OCI-LY7 (cell line): Measurements from ENCODE around the gene FLNC. TPM values are rescaled to one million over a fixed set of nuclear protein-coding genes. Genes with fewer than 3 reads are reported as not detected.

Experiments
- BruUV-seq: library from RNA; stranded (reverse); fragments of 400-500 nt; replicated peaks from 2 replicates; lab custom pipeline; 2021; lab: Mats Ljungman, UMichigan
- CTCF ChIA-PET: fragments of 300-600 bp; sonication (Branson Sonifier 250); formaldehyde crosslinking; loops from one replicate; lab custom pipeline; 2022; ENCODE audit warnings: antibody characterized with exemption; ENCODE audit not compliant: unreplicated experiment; lab: Charles Lee
- POLR2A ChIA-PET: fragments of 300-600 bp; sonication (Branson Sonifier 250); formaldehyde crosslinking; loops from one replicate; lab custom pipeline; 2022; ENCODE audit warnings: antibody characterized with exemption; lab: Charles Lee
- DNase-seq: peaks from one replicate; pipeline ENCODE4 v3.0.0-alpha.2; 2015; ENCODE audit warnings: low spot score
- H2AFZ ChIP-seq: fragments of 200-600 bp; sonication (generic), shearing (Covaris generic); 2 replicates; pipeline ENCODE4 v1.6.1; 2014; ENCODE audit warnings: mild to moderate bottlenecking, antibody characterized with exemption, low read length, moderate library complexity
- H3K27ac ChIP-seq: fragments of 200-600 bp; sonication (generic); 2 replicates; pipeline ENCODE4 v1.5.1; 2014; ENCODE audit warnings: mixed run types, low read depth, mild to moderate bottlenecking, moderate library complexity, low read length, inconsistent platforms; ENCODE audit not compliant: poor library complexity, severe bottlenecking
- H3K36me3 ChIP-seq: fragments of 200-600 bp; sonication (generic); 2 replicates; pipeline ENCODE4 v1.6.1; 2014; ENCODE audit warnings: mild to moderate bottlenecking, antibody characterized with exemption, low read length, moderate library complexity, mixed read lengths; ENCODE audit not compliant: insufficient read depth
- H3K4me1 ChIP-seq: fragments of 200-600 bp; sonication (generic); 2 replicates; pipeline ENCODE4 v1.5.1; 2014; ENCODE audit warnings: mild to moderate bottlenecking, low read length; ENCODE audit not compliant: insufficient read depth, poor library complexity, severe bottlenecking
- H3K4me2 ChIP-seq: fragments of 200-600 bp; sonication (generic); 2 replicates; pipeline ENCODE4 v1.6.1; 2014; ENCODE audit warnings: mild to moderate bottlenecking, low read length
- H3K4me3 ChIP-seq: fragments of 200-600 bp; sonication (generic); 2 replicates; pipeline ENCODE4 v1.5.1; 2014; ENCODE audit warnings: mild to moderate bottlenecking, low read depth, low read length; ENCODE audit not compliant: poor library complexity, severe bottlenecking
- H3K79me2 ChIP-seq: fragments of 200-600 bp; sonication (generic); 2 replicates; pipeline ENCODE4 v1.6.1; 2016; ENCODE audit warnings: low read depth, mild to moderate bottlenecking, low read length, moderate library complexity, mixed read lengths; ENCODE audit not compliant: insufficient read depth
- H3K9me2 ChIP-seq: fragments of 200-600 bp; sonication (generic); 2 replicates; pipeline ENCODE4 v1.6.1; 2016; ENCODE audit warnings: mild to moderate bottlenecking, low read length, mixed read lengths; ENCODE audit not compliant: insufficient read depth
- H3K9me3 ChIP-seq: fragments of 200-600 bp; sonication (generic); 2 replicates; pipeline ENCODE4 v1.6.1; 2014; ENCODE audit warnings: mild to moderate bottlenecking, mixed run types, low read length, mixed read lengths
- H4K20me1 ChIP-seq: fragments of 200-600 bp; sonication (generic); 2 replicates; pipeline ENCODE4 v1.6.1; 2014; ENCODE audit warnings: mild to moderate bottlenecking, antibody characterized with exemption, low read length, moderate library complexity, mixed read lengths; ENCODE audit not compliant: insufficient read depth
- CTCF ChIP-seq: fragments of 200-600 bp; sonication (generic); conservative IDR thresholded peaks from 2 replicates; pipeline ENCODE4 v1.5.1; 2014; ENCODE audit warnings: mild to moderate bottlenecking, antibody characterized with exemption, low read length, moderate library complexity, mixed read lengths
- EZH2phosphoT487 ChIP-seq: fragments of 200-600 bp; sonication (generic); IDR thresholded peaks from 2 replicates; pipeline ENCODE4 v1.6.1; 2018; ENCODE audit warnings: low read depth, borderline replicate concordance, mild to moderate bottlenecking, mixed run types, antibody characterized with exemption, low read length, moderate library complexity, mixed read lengths
- intact Hi-C: fragments of 100-400 bp; cut with micrococcal nuclease; formaldehyde crosslinking; loops from one replicate; pipeline ENCODE4 v1.10.0; 2022; ENCODE audit not compliant: unreplicated experiment
- total RNA-seq, 2 experiments: library from RNA; depleted of rRNA in 1 of 2; stranded (reverse); fragments of >200 nt in 1 of 2; shearing (Covaris generic) in 1 of 2; gene quantifications; 2 replicates each; pipeline ENCODE4 v1.2.3, GENCODE V29; 2014 to 2022

Gene FLNC
- total RNA-seq, 2 experiments from 2014 or later = 0.03 to 0.06 TPM

- H3K9me2 ChIP-seq = no peaks in the 10 kb centered on the region
- H3K9me3 ChIP-seq = no peaks in the 10 kb centered on the region
- POLR2A ChIA-PET = interaction anchor here (0.6 to 0.7 kb wide), 2 partner anchors 13 to 206 kb away, joined by 4 to 7 read pairs; no protein-coding TSS in a partner anchor
- no peaks in the 10 kb centered on the region for H3K4me1 ChIP-seq
- H3K79me2 ChIP-seq = no peaks in the 10 kb centered on the region
- DNase-seq = no peak
- no peak overlapping the region for H3K27ac ChIP-seq
- no peaks in the 10 kb centered on the region for H3K36me3 ChIP-seq
- CTCF ChIA-PET = no interaction called here
- BruUV-seq = no TSS peak
- TF ChIP-seq EZH2phosphoT487 = no peak
- no peak for TF ChIP-seq CTCF
- no peak overlapping the region for H3K4me3 ChIP-seq
- intact Hi-C loops = no loop called here
- no peak overlapping the region for H2AFZ ChIP-seq
- H4K20me1 ChIP-seq = no peaks in the 10 kb centered on the region
- no peak overlapping the region for H3K4me2 ChIP-seq
Measured at GRCh38 chr7:128877756-128878120, 47.5 kb downstream of the FLNC start.

GRCh38 chr7:128878226-128879105 lies 48.3 kb downstream of the FLNC start:
- ChIA-PET POLR2A (interaction anchor here (0.7 kb wide), 1 partner anchor 206 kb away, joined by 7 read pairs; no protein-coding TSS in a partner anchor), CTCF (interaction anchor here (0.8 kb wide), 1 partner anchor 213 kb away, joined by 3 read pairs; no protein-coding TSS in a partner anchor)
- no peak overlapping the region for H3K4me2 ChIP-seq
- BruUV-seq = no TSS peak
- DNase-seq = no peak
- no peaks in the 10 kb centered on the region for H3K4me1 ChIP-seq
- no peaks in the 10 kb centered on the region for H3K79me2 ChIP-seq
- no peak overlapping the region for H3K27ac ChIP-seq
- TF ChIP-seq CTCF (no peak), EZH2phosphoT487 (no peak)
- H3K4me3 ChIP-seq = no peak overlapping the region
- intact Hi-C loops = no loop called here
- H3K9me2 ChIP-seq = no peaks in the 10 kb centered on the region
- H4K20me1 ChIP-seq = no peaks in the 10 kb centered on the region
- no peaks in the 10 kb centered on the region for H3K36me3 ChIP-seq
- no peaks in the 10 kb centered on the region for H3K9me3 ChIP-seq
- H2AFZ ChIP-seq = no peak overlapping the region

GRCh38 chr7:128879461-128879938 lies 49.3 kb downstream of the FLNC start:
- POLR2A ChIA-PET = no interaction called here
- no peaks in the 10 kb centered on the region for H3K9me3 ChIP-seq
- intact Hi-C loops = no loop called here
- no peak for DNase-seq
- peaks cover 8% of the 10 kb centered on the region for H3K4me1 ChIP-seq
- no peak for TF ChIP-seq EZH2phosphoT487
- TF ChIP-seq CTCF = no peak
- no peak overlapping the region for H3K4me2 ChIP-seq
- CTCF ChIA-PET = no interaction called here
- BruUV-seq = no TSS peak
- H3K27ac ChIP-seq = no peak overlapping the region
- no peaks in the 10 kb centered on the region for H3K79me2 ChIP-seq
- H2AFZ ChIP-seq = no peak overlapping the region
- H4K20me1 ChIP-seq = no peaks in the 10 kb centered on the region
- no peaks in the 10 kb centered on the region for H3K36me3 ChIP-seq
- no peak overlapping the region for H3K4me3 ChIP-seq
- H3K9me2 ChIP-seq = no peaks in the 10 kb centered on the region
